Regular cardiac myocyte (primary cell): ENCODE data around the gene SPNS1. TPM values are rescaled to one million over a fixed set of nuclear protein-coding genes. Genes with fewer than 3 reads are reported as not detected.

Experiments
- total RNA-seq: library from RNA; depleted of rRNA; stranded (reverse); fragments of >200 nt; gene quantifications from 2 replicates; pipeline ENCODE4 v1.2.3, GENCODE V29; 2014

SPNS1 gene
- total RNA-seq, result 24.8 and 26.5 TPM in 2 replicates

GRCh38 chr16:28974437-28975157, at the start of gene SPNS1:
Gene SPNS1, plus strand, starts transcription at chr16:28974778. Its CDS starts 374 bp downstream, at chr16:28975152.

DNA sequence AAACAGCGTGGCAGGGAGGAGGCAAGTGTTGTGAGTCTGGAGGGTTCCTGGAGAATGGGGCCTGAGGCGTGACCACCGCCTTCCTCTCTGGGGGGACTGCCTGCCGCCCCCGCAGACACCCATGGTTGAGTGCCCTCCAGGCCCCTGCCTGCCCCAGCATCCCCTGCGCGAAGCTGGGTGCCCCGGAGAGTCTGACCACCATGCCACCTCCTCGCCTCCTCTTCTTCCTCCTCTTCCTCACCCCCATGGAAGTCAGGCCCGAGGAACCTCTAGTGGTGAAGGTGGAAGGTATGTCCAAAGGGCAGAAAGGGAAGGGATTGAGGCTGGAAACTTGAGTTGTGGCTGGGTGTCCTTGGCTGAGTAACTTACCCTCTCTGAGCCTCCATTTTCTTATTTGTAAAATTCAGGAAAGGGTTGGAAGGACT, 42.8 kb upstream of the SPNS1 start, which contains the start of gene CD19:
Gene CD19 (plus strand): TSS at position 171 of the 425 bp plus-strand sequence. CDS start 30 bp downstream, at position 201.

GRCh38 chr16:28950648-28951409, 23.7 kb upstream of the SPNS1 start, which contains the start of gene NFATC2IP:
Gene NFATC2IP, plus strand, starts transcription at chr16:28950937. Its CDS starts 75 bp downstream, at chr16:28951012.

DNA sequence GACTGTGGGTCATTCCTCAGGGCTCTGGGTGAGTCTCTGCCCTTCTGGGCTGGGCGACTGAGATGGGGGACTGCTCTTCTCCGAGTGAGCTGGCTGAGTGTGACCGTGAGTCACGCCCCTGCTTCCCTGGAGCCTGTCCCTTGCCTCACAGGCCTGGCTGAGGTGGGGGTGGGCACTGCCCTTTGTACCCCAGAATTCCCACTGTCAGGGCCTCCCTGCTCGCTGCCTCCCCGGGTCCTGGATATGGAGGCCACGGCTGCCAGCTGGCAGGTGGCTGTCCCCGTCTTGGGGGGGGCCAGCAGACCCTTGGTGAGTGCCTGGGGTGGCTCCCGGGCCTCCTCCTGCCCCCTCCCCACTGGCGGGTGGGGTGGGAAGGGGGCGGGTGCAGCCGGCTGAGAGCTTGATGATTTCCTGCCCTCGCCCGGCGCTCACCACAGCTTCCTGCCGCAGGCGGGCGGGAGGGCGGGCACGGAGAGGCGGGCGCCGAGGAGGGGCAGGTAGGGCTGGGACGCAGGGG, 10.1 kb downstream of the SPNS1 start, which contains the start of gene LAT:
Gene LAT (plus strand): TSS at position 434 of the 517 bp plus-strand sequence. CDS start 366 bp downstream, outside the sequence.

Other genes with a start within 250 kb of the SPNS1 start
- 0.96 and 2.5 TPM in 2 replicates for gene NPIPB9, start 223.0 kb upstream of the SPNS1 start, total RNA-seq
- 22.0 and 25.5 TPM in 2 replicates for gene ATXN2L, start 151.8 kb upstream of the SPNS1 start, total RNA-seq
- gene TUFM, start 128.4 kb upstream of the SPNS1 start, total RNA-seq, result 80.6 and 144 TPM in 2 replicates
- gene SH2B1, start 110.9 kb upstream of the SPNS1 start, total RNA-seq, result 7.6 and 9.2 TPM in 2 replicates
- under 0.01 and 0.28 TPM in 2 replicates for gene ATP2A1, start 96.3 kb upstream of the SPNS1 start, total RNA-seq
- gene RABEP2, start 49.5 kb upstream of the SPNS1 start, total RNA-seq, result 25.7 and 34.5 TPM in 2 replicates
- not detected in 2 replicates for gene CD19, start 42.8 kb upstream of the SPNS1 start, total RNA-seq
- gene NFATC2IP, start 23.8 kb upstream of the SPNS1 start, total RNA-seq, result 13.8 and 17.3 TPM in 2 replicates
- gene LAT, start 10.3 kb downstream of the SPNS1 start, total RNA-seq, result 0.28 and 0.77 TPM in 2 replicates